IMR-90 (cell line): ENCODE results near the gene GRID1.

Experiments
- CEBPB ChIP-seq: IDR thresholded peaks from 2 replicates; pipeline ENCODE4 v1.6.1; 2012; ENCODE audit warnings: low read depth, low read length, improper control_type of control experiment
- CTCF ChIP-seq: conservative IDR thresholded peaks from 2 replicates; pipeline ENCODE4 v1.5.1; 2012; ENCODE audit warnings: mild to moderate bottlenecking, low read depth, low read length, improper control_type of control experiment
- POLR2A ChIP-seq: IDR thresholded peaks from 2 replicates; pipeline ENCODE4 v1.6.1; 2012; ENCODE audit warnings: mild to moderate bottlenecking, low read depth, low read length

GRCh38 chr10:86084585-86084984, 282.0 kb downstream of the GRID1 start:
- TF ChIP-seq CTCF (no peak), CEBPB (no peak), POLR2A (no peak)
